ENCODE data around the gene CCT3. TPM values are rescaled to one million over a fixed set of nuclear protein-coding genes. Genes with fewer than 3 reads are reported as not detected.

Gene CCT3
- total RNA-seq, 3 donors from 2014 or later (not counting 1 experiment from before 2014, with no cell fraction given) = 70.3 to 87.5 (median 79.8) TPM

DNA sequence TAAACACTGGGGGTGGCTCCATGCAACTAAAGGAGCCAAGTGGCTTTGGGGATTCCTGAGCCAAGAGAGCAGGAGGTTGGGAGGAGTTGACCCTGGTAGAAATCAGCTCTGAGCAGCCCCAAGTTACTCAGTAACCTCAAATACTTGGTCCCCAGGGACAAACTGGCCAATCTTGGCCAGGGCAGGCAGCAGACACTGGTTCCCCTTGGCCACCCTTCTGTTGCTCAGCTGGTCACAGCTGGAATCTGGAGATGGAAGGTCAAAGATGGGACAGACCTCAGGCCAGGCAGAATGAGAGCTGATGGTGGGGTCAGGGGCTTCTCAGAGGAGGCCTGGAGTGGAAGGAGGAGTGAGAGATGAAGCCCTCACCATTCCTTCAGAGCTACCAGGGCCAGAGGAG, 27.7 kb upstream of the CCT3 start:
- Histone ChIP-seq H3K36me3 (ENCODE audit: control insufficient read depth, insufficient read depth, low read length) (no peaks in the 10 kb centered on the region), H3K4me3 (ENCODE audit: low read length) (no peak overlapping the region), H3K27me3 (ENCODE audit: control insufficient read depth, insufficient read depth, low read length) (peaks cover 10% of the 10 kb centered on the region), H3K9me3 (ENCODE audit: control insufficient read depth, insufficient read depth, low read length) (no peaks in the 10 kb centered on the region), H3K27ac (ENCODE audit: low read length) (no peak overlapping the region), H3K4me1 (ENCODE audit: control insufficient read depth, insufficient read depth, low read length) (peaks cover 10% of the 10 kb centered on the region)
- Mint-ChIP-seq H3K4me3 (no peak overlapping the region), H3K27me3 (ENCODE audit: low read depth in 2 of 2) (peaks cover 37 to 47% of the 10 kb centered on the region in 2 donors), H3K4me1 (peaks cover 0 to 5% of the 10 kb centered on the region in 2 donors), H3K27ac (no peak overlapping the region), H3K36me3 (no peaks in the 10 kb centered on the region), H3K9me3 (no peaks in the 10 kb centered on the region)
- DNase-seq = no peak
- no peak for TF ChIP-seq CTCF (IDR thresholded peaks at IDR 0.05)
- ATAC-seq = no peak
- intact Hi-C loops (cut with micrococcal nuclease) = no loop called here

DNA sequence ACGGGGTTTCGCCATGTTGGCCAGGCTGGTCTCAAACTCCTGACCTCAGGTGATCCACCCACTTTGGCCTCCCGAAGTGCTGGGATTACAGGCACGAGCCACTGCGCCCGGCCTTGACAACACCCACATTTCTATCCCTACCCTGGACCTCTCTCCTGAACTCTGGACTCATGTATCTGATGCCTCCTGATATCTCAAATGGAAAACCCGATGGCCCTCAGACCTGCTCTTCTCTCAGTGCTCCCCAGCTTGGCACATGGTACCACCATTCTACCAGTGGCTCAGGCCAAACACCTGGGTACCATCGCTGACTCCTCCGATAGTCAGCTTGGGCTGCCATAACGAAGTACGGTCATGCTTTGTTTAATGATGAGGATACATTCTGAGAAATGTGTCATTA, 22.4 kb upstream of the CCT3 start:
- H3K27ac ChIP-seq (ENCODE audit: low read length) = no peak overlapping the region
- no peak for TF ChIP-seq CTCF (IDR thresholded peaks at IDR 0.05)
- no peak for DNase-seq
- H3K4me3 ChIP-seq (ENCODE audit: low read length) = no peak overlapping the region
- Mint-ChIP-seq H3K4me1 (peaks cover 0 to 8% of the 10 kb centered on the region in 2 donors), H3K27me3 (ENCODE audit: low read depth in 2 of 2) (peaks cover 44 to 46% of the 10 kb centered on the region in 2 donors), H3K4me3 (no peak overlapping the region), H3K36me3 (no peaks in the 10 kb centered on the region), H3K27ac (no peak overlapping the region), H3K9me3 (no peaks in the 10 kb centered on the region)
- intact Hi-C loops (cut with micrococcal nuclease) = no loop called here
- H3K9me3 ChIP-seq (ENCODE audit: control insufficient read depth, insufficient read depth, low read length) = no peaks in the 10 kb centered on the region
- H3K36me3 ChIP-seq (ENCODE audit: control insufficient read depth, insufficient read depth, low read length) = no peaks in the 10 kb centered on the region
- H3K27me3 ChIP-seq (ENCODE audit: control insufficient read depth, insufficient read depth, low read length) = peaks cover 14% of the 10 kb centered on the region
- 97% methylated on average over 11 of the region's 11 CpGs for WGBS (ENCODE audit: insufficient coverage)
- H3K4me1 ChIP-seq (ENCODE audit: control insufficient read depth, insufficient read depth, low read length) = peaks cover 4% of the 10 kb centered on the region
- no peak for ATAC-seq

GRCh38 chr1:156359973-156360372, 21.9 kb upstream of the CCT3 start:
- Mint-ChIP-seq H3K4me1 (peaks cover 0 to 8% of the 10 kb centered on the region in 2 donors), H3K9me3 (no peaks in the 10 kb centered on the region), H3K27ac (no peak overlapping the region), H3K36me3 (no peaks in the 10 kb centered on the region), H3K27me3 (ENCODE audit: low read depth in 2 of 2) (peaks cover 40 to 44% of the 10 kb centered on the region in 2 donors), H3K4me3 (no peak overlapping the region)
- H3K36me3 ChIP-seq (ENCODE audit: control insufficient read depth, insufficient read depth, low read length) = no peaks in the 10 kb centered on the region
- H3K27me3 ChIP-seq (ENCODE audit: control insufficient read depth, insufficient read depth, low read length) = peaks cover 14% of the 10 kb centered on the region
- ATAC-seq (no peak), DNase-seq (no peak)
- intact Hi-C loops (cut with micrococcal nuclease) = no loop called here
- no peaks in the 10 kb centered on the region for H3K9me3 ChIP-seq (ENCODE audit: control insufficient read depth, insufficient read depth, low read length)
- 50% methylated on average over 6 of the region's 6 CpGs for WGBS (ENCODE audit: insufficient coverage)
- no peak for TF ChIP-seq CTCF (IDR thresholded peaks at IDR 0.05)
- H3K27ac ChIP-seq (ENCODE audit: low read length) = no peak overlapping the region
- no peak overlapping the region for H3K4me3 ChIP-seq (ENCODE audit: low read length)
- H3K4me1 ChIP-seq (ENCODE audit: control insufficient read depth, insufficient read depth, low read length) = peaks cover 4% of the 10 kb centered on the region

DNA sequence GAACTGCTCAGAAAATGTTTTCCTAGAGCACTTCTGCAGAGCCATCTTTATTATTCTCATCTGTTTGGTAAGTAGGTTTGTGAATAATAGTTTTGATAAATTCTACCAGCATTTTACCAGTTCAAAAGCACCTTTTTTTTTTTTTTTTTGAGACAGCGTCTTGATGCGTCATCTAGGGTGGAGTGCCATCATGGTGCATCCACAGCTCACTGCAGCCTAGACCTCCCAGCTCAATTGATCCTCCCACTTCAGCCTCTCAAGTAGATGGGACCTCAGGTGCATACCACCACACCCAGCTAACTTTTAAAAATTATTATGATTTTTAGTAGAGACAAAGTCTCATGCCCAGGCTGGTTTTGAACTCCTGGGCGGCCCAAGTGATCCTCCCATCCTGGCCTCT, 21.2 kb upstream of the CCT3 start:
- H3K27me3 Mint-ChIP-seq (ENCODE audit: low read depth in 2 of 2) = peaks cover 32 to 45% of the 10 kb centered on the region in 2 donors
- 96% methylated on average over 3 of the region's 3 CpGs for WGBS (ENCODE audit: insufficient coverage)
- DNase-seq = no peak
- no peaks in the 10 kb centered on the region for H3K36me3 Mint-ChIP-seq
- TF ChIP-seq CTCF (IDR thresholded peaks at IDR 0.05) = no peak
- intact Hi-C loops (cut with micrococcal nuclease) = no loop called here
- no peaks in the 10 kb centered on the region for H3K9me3 Mint-ChIP-seq
- H3K4me1 Mint-ChIP-seq = peaks cover 0 to 8% of the 10 kb centered on the region in 2 donors
- no peak for ATAC-seq
- Histone ChIP-seq H3K36me3 (ENCODE audit: control insufficient read depth, insufficient read depth, low read length) (no peaks in the 10 kb centered on the region), H3K27me3 (ENCODE audit: control insufficient read depth, insufficient read depth, low read length) (peaks cover 14% of the 10 kb centered on the region), H3K4me3 (ENCODE audit: low read length) (no peak overlapping the region), H3K4me1 (ENCODE audit: control insufficient read depth, insufficient read depth, low read length) (peaks cover 4% of the 10 kb centered on the region), H3K9me3 (ENCODE audit: control insufficient read depth, insufficient read depth, low read length) (no peaks in the 10 kb centered on the region), H3K27ac (ENCODE audit: low read length) (no peak overlapping the region)
- H3K4me3 Mint-ChIP-seq = no peak overlapping the region
- H3K27ac Mint-ChIP-seq = no peak overlapping the region
